Vagina (tissue), 2 donors: ENCODE results near the gene TLCD5. TPM values are rescaled to one million over a fixed set of nuclear protein-coding genes. Genes with fewer than 3 reads are reported as not detected.
A peak's percentile ranks its signal among the peaks of the same experiment; 100 is the strongest.

Source experiments
- DNase-seq, 2 donors: peaks; one replicate each; pipeline ENCODE4 v3.0.0-alpha.2; 2017; ENCODE audit errors: extremely low spot score in 2 of 2
- H3K27ac ChIP-seq: fragments of 200-600 bp; sonication (generic); one replicate; pipeline ENCODE4 v1.5.1; 2019
- H3K27me3 ChIP-seq: fragments of 200-600 bp; sonication (generic); one replicate; pipeline ENCODE4 v1.5.1; 2019
- H3K36me3 ChIP-seq, 2 donors: fragments of 200-600 bp; sonication (generic); one replicate each; pipeline ENCODE4 v1.5.1; 2017 to 2019
- H3K4me1 ChIP-seq: fragments of 200-600 bp; sonication (generic); one replicate; pipeline ENCODE4 v1.5.1; 2019
- H3K4me3 ChIP-seq, 2 donors: fragments of 200-600 bp; sonication (generic); 1 replicate in 1 of 2; 2 replicates in 1 of 2; pipeline ENCODE4 v1.5.1; 2016 to 2019
- H3K9me3 ChIP-seq: fragments of 200-600 bp; sonication (generic); one replicate; pipeline ENCODE4 v1.5.1; 2019
- CTCF ChIP-seq, 3 experiments: fragments of 450-650 bp in 2 of 3; fragments of 200-600 bp in 1 of 3; sonication (generic) in 1 of 3; IDR thresholded peaks; one replicate each; pipeline ENCODE4 v1.5.1; 2017 to 2019; ENCODE audit warnings: antibody characterized with exemption in 3 of 3, mild to moderate bottlenecking in 2 of 3, moderate library complexity in 2 of 3
- POLR2A ChIP-seq, 2 donors: fragments of 450-650 bp; IDR thresholded peaks; one replicate each; pipeline ENCODE4 v1.6.1; 2017; ENCODE audit warnings: antibody characterized with exemption in 2 of 2, mild to moderate bottlenecking in 2 of 2, moderate library complexity in 2 of 2
- POLR2AphosphoS5 ChIP-seq, 2 donors: sonication (generic); formaldehyde crosslinking; IDR thresholded peaks; one replicate each; pipeline ENCODE4 v1.9.0; 2017; ENCODE audit warnings: antibody characterized with exemption in 2 of 2, mild to moderate bottlenecking in 2 of 2, low read depth in 1 of 2; ENCODE audit not compliant: insufficient read depth in 1 of 2
- intact Hi-C: fragments of 100-400 bp; cut with DNase I; formaldehyde crosslinking; loops from one replicate; pipeline ENCODE4 v1.15.1; 2023
- total RNA-seq: library from RNA; depleted of rRNA; stranded (reverse); fragments of >200 nt; gene quantifications from one replicate; pipeline ENCODE4 v1.2.3, GENCODE V29; 2016

Gene TLCD5
- total RNA-seq, 1 donor from 2014 or later = 3.7 TPM

GRCh38 chr11:120335556-120335907 lies 10.4 kb downstream of the TLCD5 start:
- no peak for TF ChIP-seq POLR2A (IDR thresholded peaks at IDR 0.05)
- TF ChIP-seq POLR2AphosphoS5 (IDR thresholded peaks at IDR 0.05; ENCODE audit: insufficient read depth in 1 of 2, low read depth in 1 of 2) = no peak
- no peak for TF ChIP-seq CTCF (IDR thresholded peaks at IDR 0.05)

GRCh38 chr11:120335908-120336640 lies 11.0 kb downstream of the TLCD5 start, which contains the start of gene ARHGEF12:
Gene ARHGEF12 (plus strand): TSS chr11:120336413. CDS start chr11:120337244, 831 bp downstream.
- H3K27ac ChIP-seq = peak within 1 kb of the TSS; percentile 98
- peak in 1 of 2 donors; percentile 84 for TF ChIP-seq POLR2A (IDR thresholded peaks at IDR 0.05)
- TF ChIP-seq POLR2AphosphoS5 (IDR thresholded peaks at IDR 0.05; ENCODE audit: insufficient read depth in 1 of 2, low read depth in 1 of 2) = peak; percentile 62 to 85
- TF ChIP-seq CTCF (IDR thresholded peaks at IDR 0.05) = peak in 1 of 3 experiments; percentile 6
- no peaks in the 10 kb centered on the region for H3K27me3 ChIP-seq
- intact Hi-C loops = loop anchor here (5.0 kb wide), 1 partner anchor 61 kb away; no protein-coding TSS in a partner anchor
- H3K4me1 ChIP-seq = peaks cover 62% of the 10 kb centered on the region
- H3K9me3 ChIP-seq = no peaks in the 10 kb centered on the region
- peak within 1 kb of the TSS; percentile 80 to 94 for H3K4me3 ChIP-seq
- DNase-seq = peak in 1 of 2 donors; percentile 96
- H3K36me3 ChIP-seq = no peaks in the 10 kb centered on the region

More at GRCh38 chr11:120335556-120335907, 10.4 kb downstream of the TLCD5 start:
- Histone ChIP-seq H3K4me1 (peaks cover 57% of the 10 kb centered on the region), H3K36me3 (no peaks in the 10 kb centered on the region), H3K4me3 (peak overlapping the region; percentile 80 to 94), H3K27ac (peak overlapping the region; percentile 98), H3K9me3 (no peaks in the 10 kb centered on the region), H3K27me3 (no peaks in the 10 kb centered on the region)
- intact Hi-C loops = loop anchor here (5.0 kb wide), 1 partner anchor 62 kb away; no protein-coding TSS in a partner anchor
- no peak for DNase-seq

GRCh38 chr11:120336641-120337354 lies 11.7 kb downstream of the TLCD5 start:
- Histone ChIP-seq H3K4me1 (peaks cover 64% of the 10 kb centered on the region), H3K36me3 (no peaks in the 10 kb centered on the region), H3K4me3 (peak overlapping the region; percentile 80 to 94), H3K27ac (peak overlapping the region; percentile 98), H3K27me3 (no peaks in the 10 kb centered on the region), H3K9me3 (no peaks in the 10 kb centered on the region)
- TF ChIP-seq POLR2AphosphoS5 (IDR thresholded peaks at IDR 0.05; ENCODE audit: insufficient read depth in 1 of 2, low read depth in 1 of 2) (no peak), CTCF (IDR thresholded peaks at IDR 0.05) (no peak), POLR2A (IDR thresholded peaks at IDR 0.05) (no peak)
- intact Hi-C loops = loop anchor here (5.0 kb wide), 1 partner anchor 61 kb away; no protein-coding TSS in a partner anchor
- no peak for DNase-seq

- Histone ChIP-seq H3K4me1 (peaks cover 64% of the 10 kb centered on the region), H3K27me3 (no peaks in the 10 kb centered on the region), H3K36me3 (no peaks in the 10 kb centered on the region), H3K4me3 (peak overlapping the region; percentile 80 to 94), H3K9me3 (no peaks in the 10 kb centered on the region), H3K27ac (peak overlapping the region; percentile 98)
- intact Hi-C loops = loop anchor here (5.0 kb wide), 1 partner anchor 60 kb away; no protein-coding TSS in a partner anchor
- no peak for DNase-seq
- TF ChIP-seq POLR2A (IDR thresholded peaks at IDR 0.05) (no peak), CTCF (IDR thresholded peaks at IDR 0.05) (no peak), POLR2AphosphoS5 (IDR thresholded peaks at IDR 0.05; ENCODE audit: insufficient read depth in 1 of 2, low read depth in 1 of 2) (no peak)
Measured at GRCh38 chr11:120337355-120338106, 12.4 kb downstream of the TLCD5 start.
